GM12801 (cell line): ENCODE measurements around the gene ZNF607.

Source experiments
- TF ChIP-seq, protein P1 (sequence below): IDR thresholded peaks from one replicate; pipeline ENCODE4 v1.5.1; 2011; ENCODE audit warnings: control low read depth; ENCODE audit not compliant: insufficient read length; ENCODE audit errors: extremely low read depth

ZNF607 gene

DNA sequence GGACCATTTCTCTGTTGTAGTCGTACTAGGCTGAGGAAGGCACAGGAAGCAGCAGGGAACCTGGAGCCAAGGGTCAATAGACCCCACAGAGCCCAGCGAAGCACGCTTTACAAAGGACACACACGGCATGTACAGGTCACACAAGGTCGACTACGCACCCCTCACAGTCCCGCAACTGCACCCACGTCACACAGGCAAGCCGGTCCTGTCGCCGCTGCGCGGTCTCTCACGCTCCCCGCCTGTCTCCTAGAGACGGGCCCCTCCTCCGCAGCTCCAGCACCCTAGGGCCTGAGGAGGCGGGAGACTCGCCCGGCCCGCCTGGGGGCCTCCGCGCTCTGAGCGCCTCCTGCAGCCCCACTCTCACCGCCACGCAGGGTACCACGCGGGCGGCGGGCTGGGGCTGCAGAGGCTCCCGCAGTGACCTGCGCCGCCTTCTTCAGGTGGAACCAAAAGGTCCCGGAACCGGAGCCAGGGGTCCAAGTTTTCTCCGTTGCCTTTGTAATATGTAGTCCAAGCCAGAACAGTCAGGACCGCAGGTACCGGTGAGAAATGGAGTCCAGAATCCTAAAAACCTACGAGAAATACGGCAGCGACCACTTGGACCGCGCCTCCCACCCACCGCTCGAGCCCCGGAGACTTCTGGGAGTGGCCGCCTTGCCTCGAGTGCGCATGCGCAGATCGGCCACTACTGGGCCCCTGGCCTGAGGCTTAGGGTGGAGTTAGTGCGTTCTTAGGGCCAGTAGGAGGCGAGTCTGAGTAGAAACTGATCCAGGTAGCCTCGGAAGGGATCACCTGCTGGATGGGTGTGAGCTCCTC lies at the start of gene ZNF607:
TSS of gene ZNF607 (minus strand) at position 651 of the 816 bp plus-strand sequence. CDS start 8,143 bp downstream, outside the sequence.
- TF ChIP-seq, protein P1, sequence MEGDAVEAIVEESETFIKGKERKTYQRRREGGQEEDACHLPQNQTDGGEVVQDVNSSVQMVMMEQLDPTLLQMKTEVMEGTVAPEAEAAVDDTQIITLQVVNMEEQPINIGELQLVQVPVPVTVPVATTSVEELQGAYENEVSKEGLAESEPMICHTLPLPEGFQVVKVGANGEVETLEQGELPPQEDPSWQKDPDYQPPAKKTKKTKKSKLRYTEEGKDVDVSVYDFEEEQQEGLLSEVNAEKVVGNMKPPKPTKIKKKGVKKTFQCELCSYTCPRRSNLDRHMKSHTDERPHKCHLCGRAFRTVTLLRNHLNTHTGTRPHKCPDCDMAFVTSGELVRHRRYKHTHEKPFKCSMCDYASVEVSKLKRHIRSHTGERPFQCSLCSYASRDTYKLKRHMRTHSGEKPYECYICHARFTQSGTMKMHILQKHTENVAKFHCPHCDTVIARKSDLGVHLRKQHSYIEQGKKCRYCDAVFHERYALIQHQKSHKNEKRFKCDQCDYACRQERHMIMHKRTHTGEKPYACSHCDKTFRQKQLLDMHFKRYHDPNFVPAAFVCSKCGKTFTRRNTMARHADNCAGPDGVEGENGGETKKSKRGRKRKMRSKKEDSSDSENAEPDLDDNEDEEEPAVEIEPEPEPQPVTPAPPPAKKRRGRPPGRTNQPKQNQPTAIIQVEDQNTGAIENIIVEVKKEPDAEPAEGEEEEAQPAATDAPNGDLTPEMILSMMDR = no peak

DNA sequence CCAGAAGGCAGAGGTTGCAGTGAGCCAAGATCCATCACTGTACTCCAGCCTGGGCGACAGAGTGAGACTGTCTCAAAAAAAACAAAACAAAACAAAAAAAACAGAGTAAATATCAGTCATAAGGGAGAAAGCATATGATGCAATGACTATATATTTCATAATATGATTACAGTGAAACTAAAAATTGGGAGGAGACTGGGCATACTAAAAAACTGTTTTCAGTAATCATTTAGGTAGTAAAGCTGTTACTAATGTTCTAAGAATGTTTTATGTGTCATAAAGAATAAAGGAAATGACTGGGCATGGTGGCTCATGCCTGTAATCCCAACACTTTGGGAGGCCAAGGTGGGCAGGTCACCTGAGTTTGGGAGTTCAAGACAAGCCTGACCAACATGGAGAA lies 43.9 kb upstream of the ZNF607 start:
- TF ChIP-seq, protein P1 = no peak

DNA sequence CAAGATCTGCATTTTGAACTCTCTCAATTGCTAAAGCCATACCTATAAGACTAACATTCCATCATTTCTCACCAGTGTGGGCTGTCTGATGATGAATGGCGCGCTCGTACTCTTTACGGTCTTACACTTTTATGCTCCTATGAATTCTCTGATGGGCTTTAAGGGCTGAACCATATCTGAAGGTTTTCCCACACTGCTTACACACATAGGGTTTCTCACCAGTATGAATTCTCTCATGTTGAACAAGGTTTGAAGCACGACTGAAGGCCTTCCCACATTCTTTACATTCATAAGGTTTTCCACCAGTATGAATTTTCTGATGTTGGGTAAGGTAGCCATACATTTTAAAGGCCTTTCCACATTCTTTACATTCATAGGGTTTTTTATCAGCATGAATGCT lies 18.8 kb upstream of the ZNF607 start:
- TF ChIP-seq, protein P1 = no peak

DNA sequence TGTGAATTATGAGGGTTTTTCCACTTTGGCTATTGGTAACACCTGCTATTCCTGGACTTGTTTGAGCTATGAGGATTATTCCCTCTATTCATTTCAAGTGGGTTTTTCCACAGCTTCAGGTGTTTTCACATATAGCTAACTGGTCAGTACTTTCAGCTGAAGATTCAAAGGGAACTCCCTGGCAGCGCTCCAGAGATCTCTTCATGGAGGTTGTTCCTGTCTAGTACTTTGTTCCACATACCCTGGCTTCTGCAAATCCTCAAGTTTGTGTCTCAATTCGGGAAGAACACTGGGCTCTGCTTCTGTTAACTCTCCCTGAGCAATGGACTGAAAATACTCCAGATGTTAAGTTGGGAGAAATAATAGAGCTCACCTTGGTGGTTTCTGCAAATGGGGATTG lies 5.6 kb upstream of the ZNF607 start:
- TF ChIP-seq, protein P1 = no peak

DNA sequence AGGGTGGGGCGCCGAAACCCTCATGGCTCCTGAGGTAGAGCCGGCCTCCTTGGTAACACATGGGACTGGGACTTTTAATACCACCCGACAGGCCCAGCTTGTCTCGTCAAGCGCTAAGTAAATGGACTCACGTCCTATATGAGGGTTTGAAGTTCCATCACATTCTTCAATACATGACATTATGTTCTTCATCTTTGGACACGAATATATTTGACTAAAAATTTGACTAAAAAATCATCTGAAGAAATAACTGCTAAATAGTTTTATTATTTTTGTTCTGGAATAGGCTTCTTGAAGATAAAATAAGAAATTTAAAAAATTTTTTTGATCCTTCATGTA lies 335 bp upstream of the ZNF607 start:
- TF ChIP-seq, protein P1 = no peak

DNA sequence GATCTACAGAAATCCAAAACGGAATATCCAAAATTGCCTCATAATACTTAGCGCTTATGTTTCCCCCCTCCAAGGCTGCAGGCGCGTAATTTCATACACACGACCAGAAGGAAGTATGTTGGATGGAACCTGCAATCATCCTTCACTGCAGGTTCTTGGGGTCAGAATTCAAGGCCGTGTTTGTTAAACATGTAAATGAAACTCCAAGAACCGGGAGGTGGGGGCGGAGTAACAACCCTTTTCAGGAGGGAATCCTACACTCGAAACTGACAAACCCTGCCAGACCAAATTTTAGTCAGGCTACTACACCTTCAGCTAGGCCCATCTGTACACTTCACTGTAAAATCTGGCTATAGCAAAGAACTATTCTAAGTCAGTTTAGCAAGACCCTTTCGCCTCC lies 1.3 kb downstream of the ZNF607 start:
- TF ChIP-seq, protein P1 = no peak

DNA sequence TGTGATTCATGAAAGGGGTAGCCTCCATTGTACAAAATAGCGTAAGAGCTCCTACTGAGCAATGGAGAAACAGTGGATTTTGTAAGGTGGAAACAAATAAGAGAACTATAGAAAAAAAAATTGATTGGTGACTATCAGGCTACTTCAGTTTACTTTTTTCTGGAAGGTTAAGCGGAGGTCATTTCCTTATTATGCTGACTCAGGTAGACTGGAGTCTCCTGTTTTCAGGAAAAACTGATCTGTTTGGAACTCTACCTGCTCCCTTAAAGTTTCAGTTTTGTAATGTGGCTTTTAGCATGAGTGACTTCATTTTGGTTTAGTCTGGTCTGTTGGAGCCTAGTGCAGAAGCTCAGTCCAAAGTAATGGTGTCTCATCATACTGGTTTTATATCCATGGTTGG lies 3.4 kb downstream of the ZNF607 start:
- TF ChIP-seq, protein P1 = no peak
